AG09319 (cell line): ENCODE measurements around the gene PLCH1.

Source experiments
- DNase-seq: peaks from one replicate; pipeline ENCODE4 v3.0.0-alpha.2; 2010; ENCODE audit warnings: low read depth; ENCODE audit errors: extremely low read depth
- CTCF ChIP-seq: IDR thresholded peaks from 2 replicates; pipeline ENCODE4 v1.5.1; 2011; ENCODE audit warnings: low read depth, mild to moderate bottlenecking, inconsistent platforms, low read length, moderate library complexity

The PLCH1 gene

GRCh38 chr3:155555479-155556060 is 189.3 kb downstream of the PLCH1 start:
- no peak for DNase-seq
- TF ChIP-seq CTCF = no peak

GRCh38 chr3:155554777-155555451 is 190.0 kb downstream of the PLCH1 start:
- no peak for TF ChIP-seq CTCF
- DNase-seq = no peak

- no peak for TF ChIP-seq CTCF
- no peak for DNase-seq
Measured at GRCh38 chr3:155553780-155554179, 191.1 kb downstream of the PLCH1 start.

DNA sequence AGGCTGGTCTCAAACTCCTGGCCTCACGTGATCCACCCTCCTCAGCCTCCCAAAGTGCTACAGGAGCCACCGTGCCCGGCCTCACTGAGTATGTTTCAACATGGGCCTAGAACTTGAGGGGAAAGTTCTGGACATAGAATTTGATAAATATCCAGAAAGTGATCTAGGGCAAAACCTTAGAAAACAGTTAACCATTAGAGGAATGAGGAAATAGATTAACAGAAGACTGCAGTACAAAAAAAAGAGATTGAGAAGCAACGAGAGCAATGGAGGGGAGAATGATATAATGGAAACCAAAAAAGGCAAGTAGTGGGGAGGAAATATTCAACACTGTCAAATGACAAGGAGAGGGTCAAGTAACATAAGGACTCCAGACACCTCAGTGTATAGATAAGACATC is 191.5 kb downstream of the PLCH1 start:
- TF ChIP-seq CTCF = no peak

DNA sequence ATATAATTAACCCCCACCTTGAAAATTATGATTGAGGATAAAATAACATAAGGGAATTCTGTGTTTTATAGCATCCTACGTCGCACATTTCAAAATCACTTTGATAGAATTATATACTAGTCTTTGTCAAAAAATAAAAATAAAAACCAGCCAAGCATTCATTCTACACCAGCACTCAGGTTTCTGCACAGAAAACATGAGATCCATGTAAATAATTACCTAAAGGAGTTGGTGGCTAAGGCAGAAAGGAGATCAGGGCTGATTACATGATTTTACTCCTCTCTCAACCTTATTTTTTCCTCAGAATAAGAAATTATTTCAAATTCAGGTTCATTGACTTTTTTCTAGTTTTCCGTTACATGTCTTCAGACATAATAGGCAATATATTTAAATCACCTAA is 194.5 kb downstream of the PLCH1 start:
- no peak for DNase-seq
- no peak for TF ChIP-seq CTCF

More for the DNA sequence above, 191.5 kb downstream of the PLCH1 start:
- no peak for DNase-seq

GRCh38 chr3:155549087-155549486 is 195.8 kb downstream of the PLCH1 start:
- TF ChIP-seq CTCF = no peak
- DNase-seq = no peak

- no peak; the same call in 1 of the 2 replicates for TF ChIP-seq CTCF
Measured at GRCh38 chr3:155548195-155548594, 196.7 kb downstream of the PLCH1 start.

More at GRCh38 chr3:155548195-155548594, 196.7 kb downstream of the PLCH1 start:
- peak; percentile 1 for DNase-seq
